ENCODE results near the gene SREBF2. TPM values are rescaled to one million over a fixed set of nuclear protein-coding genes. Genes with fewer than 3 reads are reported as not detected.
A peak's percentile ranks its signal among the peaks of the same experiment; 100 is the strongest.

The SREBF2 gene
- total and polyA plus RNA-seq, 9 of the 15 experiments (the other 6 are each of a cell fraction or from before 2014, with no cell fraction given) = 1.1 to 84.2 (median 26.9) TPM

GRCh38 chr22:41833369-41834004 is 582 bp downstream of the SREBF2 start (continued):
- TF ChIP-seq THRA (IDR thresholded peaks at IDR 0.05) (no peak), OTX1 (CRISPR knock-in tag; IDR thresholded peaks at IDR 0.05) (no peak), ZHX1 (conservative IDR thresholded peaks at IDR 0.05; ENCODE audit: low read length) (no peak), NUFIP1 (IDR thresholded peaks at IDR 0.05; ENCODE audit: partially characterized antibody) (no peak), KAT7 (CRISPR knock-in tag; IDR thresholded peaks at IDR 0.05; ENCODE audit: borderline replicate concordance) (no peak), RFX5 (IDR thresholded peaks at IDR 0.05; ENCODE audit: low read depth, low read length) (no peak), CGGBP1 (CRISPR knock-in tag; IDR thresholded peaks at IDR 0.05) (no peak), POLR2B (IDR thresholded peaks at IDR 0.05; ENCODE audit: low read depth, partially characterized antibody) (no peak), PKNOX1 (IDR thresholded peaks at IDR 0.05) (peak; percentile 44; the same call in 1 of the 2 replicates), EP300 (IDR thresholded peaks at IDR 0.05; ENCODE audit: low read length) (no peak), E2F3 (CRISPR knock-in tag; IDR thresholded peaks at IDR 0.05) (no peak), TRIM25 (IDR thresholded peaks at IDR 0.05; ENCODE audit: borderline replicate concordance) (no peak), NR2C2 (CRISPR knock-in tag; IDR thresholded peaks at IDR 0.05) (no peak), NR2C2 (tag; IDR thresholded peaks at IDR 0.05) (no peak; the same call in 1 of the 2 replicates), ZNF77 (CRISPR knock-in tag; IDR thresholded peaks at IDR 0.05) (no peak), CREB3L1 (IDR thresholded peaks at IDR 0.05; ENCODE audit: borderline replicate concordance, low read depth) (peak; percentile 19; the same call in 1 of the 2 replicates), FOS (IDR thresholded peaks at IDR 0.05; ENCODE audit: extremely low read depth, insufficient read length) (no peak)
